ENCODE results near the gene MT1A. TPM values are rescaled to one million over a fixed set of nuclear protein-coding genes. Genes with fewer than 3 reads are reported as not detected.
A peak's percentile ranks its signal among the peaks of the same experiment; 100 is the strongest.

Gene MT1A
- total and polyA plus RNA-seq, 5 donors from 2014 or later = not detected

DNA sequence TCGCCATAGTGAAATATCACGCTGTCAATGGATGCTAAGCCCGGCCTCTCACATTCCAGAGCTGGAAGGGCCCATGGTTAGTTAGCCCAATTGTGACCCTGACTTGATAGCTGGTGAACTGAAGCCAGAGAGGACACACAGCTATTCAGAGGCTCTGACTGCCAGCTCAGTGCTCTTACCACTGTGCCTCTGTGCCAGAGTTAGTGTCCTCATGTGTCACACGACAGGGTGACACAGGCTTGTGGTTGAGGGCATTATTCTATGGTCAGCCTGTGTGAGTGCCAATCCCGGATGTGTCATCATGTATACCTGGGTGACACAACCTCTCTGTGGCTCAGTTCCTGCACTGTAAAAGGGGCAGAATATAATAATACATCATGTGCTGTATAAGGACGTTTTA lies 41.4 kb downstream of the MT1A start:
- Histone ChIP-seq H3K36me3 (ENCODE audit: control insufficient read depth, insufficient read depth, low read length) (no peaks in the 10 kb centered on the region), H3K4me1 (ENCODE audit: control insufficient read depth, insufficient read depth, low read length, poor library complexity, severe bottlenecking) (peaks cover 36% of the 10 kb centered on the region), H3K27me3 (ENCODE audit: control insufficient read depth, insufficient read depth, low read length) (no peaks in the 10 kb centered on the region), H3K9me3 (ENCODE audit: control insufficient read depth in 2 of 2, low read length in 2 of 2) (no peaks in the 10 kb centered on the region), H3K4me3 (ENCODE audit: low read depth, low read length) (no peak overlapping the region), H3K27ac (ENCODE audit: insufficient read depth, low read length, poor library complexity, severe bottlenecking) (no peak overlapping the region)
- Mint-ChIP-seq H3K4me3 (no peak overlapping the region), H3K27ac (peak overlapping the region in 1 of 3 donors; percentile 34), H3K9me3 (peaks cover 0 to 2% (median 0%) of the 10 kb centered on the region in 7 donors), H3K36me3 (peaks cover 10% of the 10 kb centered on the region), H3K4me1 (peaks cover 10 to 47% (median 25%) of the 10 kb centered on the region in 4 donors), H3K27me3 (peaks cover 14% of the 10 kb centered on the region)
- DNase-seq (no peak), ATAC-seq (ENCODE audit: low read depth in 2 of 2) (no peak)

DNA sequence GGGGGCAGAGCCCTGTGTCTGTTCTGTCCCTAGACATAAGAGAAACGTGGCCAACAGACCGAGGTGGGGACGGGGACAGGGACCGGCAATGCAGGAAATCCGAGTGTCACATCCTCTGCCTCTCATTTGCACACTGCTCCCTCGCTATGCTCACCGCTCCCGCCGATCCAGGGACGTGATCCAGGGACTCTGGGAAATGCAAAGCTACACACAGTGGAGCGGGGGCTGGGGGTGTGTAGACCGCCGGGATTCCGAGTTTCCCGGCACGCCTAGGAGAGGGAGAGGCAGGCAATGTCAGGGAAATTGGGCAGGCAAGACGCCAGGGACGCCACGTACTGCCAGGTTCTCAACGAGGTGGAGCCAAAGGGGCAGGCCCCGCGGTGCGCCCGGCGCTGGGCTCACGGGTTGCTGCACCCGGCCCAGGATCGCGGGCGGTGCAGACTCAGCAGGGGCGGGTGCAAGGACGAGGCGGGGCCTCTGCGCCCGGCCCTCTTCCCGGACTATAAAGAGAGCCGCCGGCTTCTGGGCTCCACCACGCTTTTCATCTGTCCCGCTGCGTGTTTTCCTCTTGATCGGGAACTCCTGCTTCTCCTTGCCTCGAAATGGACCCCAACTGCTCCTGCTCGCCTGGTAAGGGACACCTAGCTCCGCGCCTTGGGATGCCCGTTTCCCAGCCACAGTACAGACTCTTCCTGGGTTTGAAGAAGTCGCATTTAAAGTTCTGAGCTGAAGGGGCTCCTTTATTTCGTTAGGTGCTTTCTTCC lies 43.7 kb downstream of the MT1A start, which contains the start of gene MT1X:
TSS of gene MT1X (plus strand) at position 532 of the 764 bp plus-strand sequence. CDS start at position 603, 71 bp downstream.
- peak within 1 kb of the TSS; percentile 94 for H3K4me3 ChIP-seq (ENCODE audit: low read depth, low read length)
- Mint-ChIP-seq H3K4me3 (peak within 1 kb of the TSS; percentile 95 to 97 (median 96)), H3K27ac (peak within 1 kb of the TSS; percentile 96 to 97 (median 96)), H3K9me3 (peaks cover 0 to 4% (median 0%) of the 10 kb centered on the region in 7 donors), H3K36me3 (peaks cover 18% of the 10 kb centered on the region), H3K4me1 (peaks cover 10 to 30% (median 22%) of the 10 kb centered on the region in 4 donors), H3K27me3 (no peaks in the 10 kb centered on the region)
- no peaks in the 10 kb centered on the region for H3K36me3 ChIP-seq (ENCODE audit: control insufficient read depth, insufficient read depth, low read length)
- H3K9me3 ChIP-seq (ENCODE audit: control insufficient read depth in 2 of 2, low read length in 2 of 2) = no peaks in the 10 kb centered on the region
- H3K27me3 ChIP-seq (ENCODE audit: control insufficient read depth, insufficient read depth, low read length) = no peaks in the 10 kb centered on the region
- DNase-seq (peak; percentile 76 to 96 (median 84)), ATAC-seq (ENCODE audit: low read depth in 2 of 2) (peak; percentile 99)
- H3K4me1 ChIP-seq (ENCODE audit: control insufficient read depth, insufficient read depth, low read length, poor library complexity, severe bottlenecking) = peaks cover 29% of the 10 kb centered on the region
- H3K27ac ChIP-seq (ENCODE audit: insufficient read depth, low read length, poor library complexity, severe bottlenecking) = peak within 1 kb of the TSS; percentile 72

- peak overlapping the region; percentile 95 to 97 (median 96) for H3K4me3 Mint-ChIP-seq
These were observed 44.4 kb downstream of the MT1A start for GRCh38 chr16:56682703-56683397.

GRCh38 chr16:56683424-56684172 lies 45.1 kb downstream of the MT1A start:
- Mint-ChIP-seq H3K4me3 (peak overlapping the region; percentile 95 to 97 (median 96)), H3K4me1 (peaks cover 10 to 30% (median 22%) of the 10 kb centered on the region in 4 donors), H3K36me3 (peaks cover 18% of the 10 kb centered on the region), H3K27ac (peak overlapping the region in 2 of 3 donors; percentile 46 to 96), H3K9me3 (peaks cover 0 to 4% (median 0%) of the 10 kb centered on the region in 7 donors), H3K27me3 (no peaks in the 10 kb centered on the region)
- peaks cover 29% of the 10 kb centered on the region for H3K4me1 ChIP-seq (ENCODE audit: control insufficient read depth, insufficient read depth, low read length, poor library complexity, severe bottlenecking)
- DNase-seq = no peak
- H3K27ac ChIP-seq (ENCODE audit: insufficient read depth, low read length, poor library complexity, severe bottlenecking) = no peak overlapping the region
- no peaks in the 10 kb centered on the region for H3K27me3 ChIP-seq (ENCODE audit: control insufficient read depth, insufficient read depth, low read length)
- H3K36me3 ChIP-seq (ENCODE audit: control insufficient read depth, insufficient read depth, low read length) = no peaks in the 10 kb centered on the region
- no peak for ATAC-seq (ENCODE audit: low read depth in 2 of 2)
- peak overlapping the region; percentile 94 for H3K4me3 ChIP-seq (ENCODE audit: low read depth, low read length)
- H3K9me3 ChIP-seq (ENCODE audit: control insufficient read depth in 2 of 2, low read length in 2 of 2) = no peaks in the 10 kb centered on the region

More at GRCh38 chr16:56682703-56683397, 44.4 kb downstream of the MT1A start:
- H3K27me3 ChIP-seq (ENCODE audit: control insufficient read depth, insufficient read depth, low read length) = no peaks in the 10 kb centered on the region
- Mint-ChIP-seq H3K36me3 (peaks cover 18% of the 10 kb centered on the region), H3K27ac (peak overlapping the region; percentile 96 to 97 (median 96)), H3K27me3 (no peaks in the 10 kb centered on the region), H3K9me3 (peaks cover 0 to 4% (median 0%) of the 10 kb centered on the region in 7 donors), H3K4me1 (peaks cover 10 to 30% (median 22%) of the 10 kb centered on the region in 4 donors)
- H3K27ac ChIP-seq (ENCODE audit: insufficient read depth, low read length, poor library complexity, severe bottlenecking) = peak overlapping the region; percentile 72
- no peaks in the 10 kb centered on the region for H3K36me3 ChIP-seq (ENCODE audit: control insufficient read depth, insufficient read depth, low read length)
- DNase-seq = no peak
- peak overlapping the region; percentile 94 for H3K4me3 ChIP-seq (ENCODE audit: low read depth, low read length)
- ATAC-seq (ENCODE audit: low read depth in 2 of 2) = no peak
- H3K4me1 ChIP-seq (ENCODE audit: control insufficient read depth, insufficient read depth, low read length, poor library complexity, severe bottlenecking) = peaks cover 29% of the 10 kb centered on the region
- no peaks in the 10 kb centered on the region for H3K9me3 ChIP-seq (ENCODE audit: control insufficient read depth in 2 of 2, low read length in 2 of 2)

DNA sequence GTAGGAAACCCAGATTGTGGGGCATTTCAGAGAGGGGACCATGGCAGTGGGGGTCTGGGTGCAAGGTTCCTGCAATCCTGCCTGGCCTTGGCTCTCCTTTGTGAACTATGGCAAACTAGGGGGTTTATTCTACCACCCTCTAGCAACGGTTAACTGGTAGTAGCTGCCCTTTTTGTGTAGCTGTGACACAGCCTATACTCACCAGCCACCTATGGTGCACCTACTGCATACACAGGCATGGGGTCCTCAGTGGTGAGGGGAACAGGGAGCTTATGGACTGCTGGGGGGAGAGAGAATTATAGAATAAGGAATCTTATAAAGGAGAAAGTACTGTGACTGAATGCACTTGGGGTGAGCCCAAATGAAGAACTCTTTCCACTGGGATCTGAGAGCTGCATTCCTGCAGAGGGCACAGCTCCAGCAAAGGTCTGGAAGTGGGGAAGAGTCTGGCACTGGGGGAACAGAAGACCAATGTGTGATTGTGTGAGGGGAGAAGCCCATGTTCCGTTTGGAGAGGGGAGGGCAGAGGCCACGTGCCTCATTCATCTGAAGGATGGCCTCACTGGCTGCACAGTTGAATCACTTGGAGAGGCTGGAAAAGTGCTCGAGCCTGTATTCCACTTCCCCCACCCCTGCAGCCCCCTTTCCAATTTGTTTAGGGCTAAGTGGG lies 45.9 kb downstream of the MT1A start:
- no peaks in the 10 kb centered on the region for H3K36me3 ChIP-seq (ENCODE audit: control insufficient read depth, insufficient read depth, low read length)
- DNase-seq = no peak
- Mint-ChIP-seq H3K4me1 (peaks cover 10 to 30% (median 22%) of the 10 kb centered on the region in 4 donors), H3K4me3 (peak overlapping the region in 3 of 4 donors; percentile 95 to 96 (median 96)), H3K36me3 (peaks cover 18% of the 10 kb centered on the region), H3K9me3 (peaks cover 0 to 4% (median 0%) of the 10 kb centered on the region in 7 donors), H3K27ac (peak overlapping the region in 1 of 3 donors; percentile 46), H3K27me3 (no peaks in the 10 kb centered on the region)
- no peak overlapping the region for H3K4me3 ChIP-seq (ENCODE audit: low read depth, low read length)
- ATAC-seq (ENCODE audit: low read depth in 2 of 2) = no peak
- no peaks in the 10 kb centered on the region for H3K27me3 ChIP-seq (ENCODE audit: control insufficient read depth, insufficient read depth, low read length)
- H3K4me1 ChIP-seq (ENCODE audit: control insufficient read depth, insufficient read depth, low read length, poor library complexity, severe bottlenecking) = peaks cover 29% of the 10 kb centered on the region
- H3K27ac ChIP-seq (ENCODE audit: insufficient read depth, low read length, poor library complexity, severe bottlenecking) = no peak overlapping the region
- no peaks in the 10 kb centered on the region for H3K9me3 ChIP-seq (ENCODE audit: control insufficient read depth in 2 of 2, low read length in 2 of 2)

GRCh38 chr16:56684926-56685590 lies 46.6 kb downstream of the MT1A start:
- H3K4me1 ChIP-seq (ENCODE audit: control insufficient read depth, insufficient read depth, low read length, poor library complexity, severe bottlenecking) = peaks cover 29% of the 10 kb centered on the region
- no peak for DNase-seq
- Mint-ChIP-seq H3K9me3 (peaks cover 0 to 4% (median 0%) of the 10 kb centered on the region in 7 donors), H3K4me3 (peak overlapping the region in 2 of 4 donors; percentile 45 to 96), H3K27me3 (no peaks in the 10 kb centered on the region), H3K36me3 (peaks cover 18% of the 10 kb centered on the region), H3K27ac (no peak overlapping the region), H3K4me1 (peaks cover 10 to 30% (median 22%) of the 10 kb centered on the region in 4 donors)
- ATAC-seq (ENCODE audit: low read depth in 2 of 2) = no peak
- no peaks in the 10 kb centered on the region for H3K36me3 ChIP-seq (ENCODE audit: control insufficient read depth, insufficient read depth, low read length)
- no peaks in the 10 kb centered on the region for H3K9me3 ChIP-seq (ENCODE audit: control insufficient read depth in 2 of 2, low read length in 2 of 2)
- H3K27ac ChIP-seq (ENCODE audit: insufficient read depth, low read length, poor library complexity, severe bottlenecking) = no peak overlapping the region
- H3K4me3 ChIP-seq (ENCODE audit: low read depth, low read length) = no peak overlapping the region
- H3K27me3 ChIP-seq (ENCODE audit: control insufficient read depth, insufficient read depth, low read length) = no peaks in the 10 kb centered on the region

Measured in CD4-positive, CD25-positive, alpha-beta regulatory T cell (primary cell).